Measurements from ENCODE around the gene SLC19A1. TPM values are rescaled to one million over a fixed set of nuclear protein-coding genes. Genes with fewer than 3 reads are reported as not detected.

SLC19A1 gene
- total and polyA plus RNA-seq, 8 donors = 2.9 to 23.3 (median 5.3) TPM

DNA sequence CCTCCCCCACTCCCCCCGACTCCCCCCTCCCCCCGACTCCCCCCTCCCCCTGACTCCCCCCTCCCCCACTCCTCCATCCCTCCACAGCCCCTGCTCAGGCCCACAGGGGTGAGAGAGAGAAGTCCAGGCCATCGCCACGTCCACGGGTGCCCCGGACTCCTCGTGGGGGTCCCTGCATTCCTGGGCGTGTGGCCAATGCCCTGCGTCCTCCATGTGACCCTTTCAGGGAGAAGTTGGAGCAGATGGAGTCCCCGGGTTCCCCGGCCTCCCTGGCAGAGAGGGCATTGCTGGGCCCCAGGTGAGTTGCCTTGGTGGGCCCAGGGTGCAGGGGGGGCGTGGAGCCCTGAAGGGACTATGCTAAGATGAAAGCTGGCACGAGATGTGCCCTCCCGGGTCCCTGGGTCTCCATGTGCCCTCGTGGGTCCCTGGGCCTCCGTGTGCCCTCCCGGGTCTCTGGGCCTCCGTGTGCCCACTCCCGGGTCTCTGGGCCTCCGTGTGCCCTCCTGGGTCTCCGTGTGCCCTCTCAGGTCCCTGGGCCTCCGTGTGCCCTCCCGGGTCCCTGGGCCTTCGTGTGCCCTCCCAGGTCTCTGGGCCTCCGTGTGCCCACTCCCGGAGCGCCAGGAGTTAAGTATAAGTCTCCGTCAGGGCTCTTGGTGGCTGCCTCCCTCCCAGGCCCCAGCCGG lies 52.0 kb downstream of the SLC19A1 start:
- no peaks in the 10 kb centered on the region for H3K9me3 ChIP-seq
- WGBS, 5 donors = 77 to 87% (median 82%) methylated on average over 9 to 27 of the region's 29 CpGs
- peaks cover 0 to 64% (median 24%) of the 10 kb centered on the region in 4 donors for H3K36me3 ChIP-seq
- H3K4me3 ChIP-seq = no peak overlapping the region
- TF ChIP-seq EP300 (IDR thresholded peaks at IDR 0.05) (no peak), POLR2AphosphoS5 (IDR thresholded peaks at IDR 0.05) (no peak), POLR2A (IDR thresholded peaks at IDR 0.05) (no peak)
- TF ChIP-seq, protein P1, sequence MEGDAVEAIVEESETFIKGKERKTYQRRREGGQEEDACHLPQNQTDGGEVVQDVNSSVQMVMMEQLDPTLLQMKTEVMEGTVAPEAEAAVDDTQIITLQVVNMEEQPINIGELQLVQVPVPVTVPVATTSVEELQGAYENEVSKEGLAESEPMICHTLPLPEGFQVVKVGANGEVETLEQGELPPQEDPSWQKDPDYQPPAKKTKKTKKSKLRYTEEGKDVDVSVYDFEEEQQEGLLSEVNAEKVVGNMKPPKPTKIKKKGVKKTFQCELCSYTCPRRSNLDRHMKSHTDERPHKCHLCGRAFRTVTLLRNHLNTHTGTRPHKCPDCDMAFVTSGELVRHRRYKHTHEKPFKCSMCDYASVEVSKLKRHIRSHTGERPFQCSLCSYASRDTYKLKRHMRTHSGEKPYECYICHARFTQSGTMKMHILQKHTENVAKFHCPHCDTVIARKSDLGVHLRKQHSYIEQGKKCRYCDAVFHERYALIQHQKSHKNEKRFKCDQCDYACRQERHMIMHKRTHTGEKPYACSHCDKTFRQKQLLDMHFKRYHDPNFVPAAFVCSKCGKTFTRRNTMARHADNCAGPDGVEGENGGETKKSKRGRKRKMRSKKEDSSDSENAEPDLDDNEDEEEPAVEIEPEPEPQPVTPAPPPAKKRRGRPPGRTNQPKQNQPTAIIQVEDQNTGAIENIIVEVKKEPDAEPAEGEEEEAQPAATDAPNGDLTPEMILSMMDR (IDR thresholded peaks at IDR 0.05) = no peak
- H3K4me1 ChIP-seq = peaks cover 0 to 3% (median 0%) of the 10 kb centered on the region in 4 donors
- intact Hi-C loops (cut with DNase I; ENCODE audit: low total_unique reads) = no loop called here
- H3K27ac ChIP-seq = peak overlapping the region in 1 of 5 donors; percentile 17
- no peak for DNase-seq
- H3K27me3 ChIP-seq = no peaks in the 10 kb centered on the region

DNA sequence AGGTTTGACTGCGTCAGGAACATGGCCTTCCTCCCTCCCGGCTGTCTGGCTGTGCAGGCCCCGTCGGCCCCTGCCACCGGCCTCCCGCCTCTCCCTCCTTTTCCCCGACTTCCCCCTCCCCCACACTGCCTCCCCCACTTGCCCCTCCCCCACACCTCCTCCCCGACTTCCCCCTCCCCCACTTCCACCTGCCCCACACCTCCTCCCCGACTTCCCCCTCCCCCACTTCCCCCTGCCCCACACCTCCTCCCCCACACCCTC lies 52.6 kb downstream of the SLC19A1 start:
- DNase-seq = no peak
- intact Hi-C loops (cut with DNase I; ENCODE audit: low total_unique reads) = no loop called here
- Histone ChIP-seq H3K4me1 (peaks cover 0 to 3% (median 0%) of the 10 kb centered on the region in 4 donors), H3K9me3 (no peaks in the 10 kb centered on the region), H3K36me3 (peaks cover 0 to 62% (median 19%) of the 10 kb centered on the region in 4 donors), H3K27ac (no peak overlapping the region), H3K4me3 (no peak overlapping the region), H3K27me3 (no peaks in the 10 kb centered on the region)
- TF ChIP-seq, protein P1 (IDR thresholded peaks at IDR 0.05) = no peak
- TF ChIP-seq EP300 (IDR thresholded peaks at IDR 0.05) (no peak), POLR2A (IDR thresholded peaks at IDR 0.05) (no peak), POLR2AphosphoS5 (IDR thresholded peaks at IDR 0.05) (no peak)
- WGBS, 5 donors = 38 to 90% (median 60%) methylated on average over 2 to 9 of the region's 9 CpGs

DNA sequence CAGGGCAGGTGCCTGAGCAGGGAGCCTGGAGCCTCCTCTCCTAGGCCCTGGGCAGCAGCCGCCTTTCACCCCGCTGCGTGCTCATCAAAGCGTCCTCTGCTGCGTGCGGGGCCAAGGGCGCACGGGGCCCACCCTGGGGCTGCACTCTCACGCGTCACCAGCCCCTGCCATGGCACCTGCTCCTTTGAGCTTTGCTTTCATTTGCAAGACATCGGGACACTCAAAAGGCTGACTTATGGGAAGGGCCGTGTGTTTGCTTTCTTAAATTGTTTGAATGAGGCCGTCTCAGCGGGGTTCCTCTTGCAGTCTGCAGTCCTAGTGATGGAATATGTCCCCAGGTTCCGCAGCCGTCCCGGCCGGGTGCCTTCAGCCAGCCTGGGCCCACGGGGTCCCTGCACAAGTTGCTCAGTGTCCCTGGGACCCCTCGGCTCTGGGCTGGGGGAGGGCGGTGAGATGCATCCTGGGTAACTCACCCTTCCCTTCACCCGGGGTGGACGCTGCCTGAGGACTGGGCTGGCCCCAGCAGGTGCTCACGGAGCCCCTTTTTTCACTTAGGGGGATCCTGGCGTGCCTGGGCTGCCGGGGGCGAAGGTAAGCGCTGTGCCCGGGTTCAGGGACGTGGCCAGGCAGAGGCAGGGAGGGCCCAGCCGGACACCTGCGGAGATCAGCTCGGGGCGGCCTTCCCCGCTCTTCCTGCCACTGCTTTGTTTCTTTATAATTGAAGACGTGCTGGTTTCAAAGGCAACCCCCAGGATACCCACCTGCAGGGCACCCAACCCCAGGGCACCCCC lies 53.1 kb downstream of the SLC19A1 start:
- Histone ChIP-seq H3K27ac (no peak overlapping the region), H3K27me3 (no peaks in the 10 kb centered on the region), H3K4me1 (peaks cover 0 to 3% (median 0%) of the 10 kb centered on the region in 4 donors), H3K36me3 (peaks cover 0 to 62% (median 16%) of the 10 kb centered on the region in 4 donors), H3K9me3 (no peaks in the 10 kb centered on the region), H3K4me3 (no peak overlapping the region)
- DNase-seq = no peak
- 63 to 83% (median 76%) methylated on average over 34 to 36 of the region's 36 CpGs for WGBS, 5 donors
- intact Hi-C loops (cut with DNase I; ENCODE audit: low total_unique reads) = no loop called here
- TF ChIP-seq POLR2A (IDR thresholded peaks at IDR 0.05) = no peak
- TF ChIP-seq POLR2AphosphoS5 (IDR thresholded peaks at IDR 0.05) = no peak
- TF ChIP-seq, protein P1 (IDR thresholded peaks at IDR 0.05) = no peak
- TF ChIP-seq EP300 (IDR thresholded peaks at IDR 0.05) = no peak

DNA sequence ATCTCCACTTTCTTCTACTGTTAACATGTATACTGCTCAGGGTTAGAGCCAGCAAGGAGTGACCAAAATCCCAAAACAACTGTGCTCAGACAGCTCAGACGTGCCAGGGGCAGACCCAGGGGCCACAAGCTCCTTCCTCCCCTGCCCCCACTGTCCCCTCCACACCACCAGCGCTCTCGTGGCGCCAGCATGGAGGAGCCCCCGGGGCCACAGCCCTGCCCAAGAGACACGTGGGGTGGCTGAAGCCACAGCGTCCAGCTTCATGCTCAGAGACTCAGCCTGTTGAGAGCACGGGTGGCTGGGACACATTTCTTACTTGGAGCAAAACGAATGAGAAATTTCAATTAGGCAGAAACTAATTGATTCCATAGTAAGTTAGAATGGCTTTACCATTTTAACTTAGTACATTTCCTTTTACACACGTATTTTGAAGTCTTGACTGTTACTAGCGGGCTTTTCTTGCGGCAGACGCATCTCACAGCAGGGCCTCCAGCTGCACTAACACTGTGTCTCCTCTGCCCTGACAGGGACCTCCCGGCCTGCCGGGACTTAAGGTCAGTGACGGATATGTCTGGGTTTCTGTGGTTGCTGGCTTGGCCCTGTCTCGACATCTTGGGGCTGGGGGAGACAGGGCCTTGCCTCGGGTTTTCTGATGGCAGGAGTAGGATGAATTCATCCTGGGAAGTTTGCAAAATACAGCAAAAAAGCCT lies 54.2 kb downstream of the SLC19A1 start:
- Histone ChIP-seq H3K9me3 (no peaks in the 10 kb centered on the region), H3K4me3 (no peak overlapping the region), H3K27me3 (no peaks in the 10 kb centered on the region), H3K4me1 (peaks cover 0 to 3% (median 0%) of the 10 kb centered on the region in 4 donors), H3K27ac (no peak overlapping the region), H3K36me3 (peaks cover 0 to 60% (median 15%) of the 10 kb centered on the region in 4 donors)
- intact Hi-C loops (cut with DNase I; ENCODE audit: low total_unique reads) = no loop called here
- DNase-seq = no peak
- WGBS, 5 donors = 80 to 86% (median 83%) methylated on average over 18 of the region's 18 CpGs
- TF ChIP-seq, protein P1 (IDR thresholded peaks at IDR 0.05) = no peak
- TF ChIP-seq EP300 (IDR thresholded peaks at IDR 0.05) = no peak
- TF ChIP-seq POLR2AphosphoS5 (IDR thresholded peaks at IDR 0.05) = no peak
- TF ChIP-seq POLR2A (IDR thresholded peaks at IDR 0.05) = no peak
